K562 (cell line): ENCODE results near the gene UCHL5.

ENCODE experiments used
- KLF16 ChIP-seq: IDR thresholded peaks from 2 replicates; pipeline ENCODE4 v1.6.1; 2016; ENCODE audit warnings: antibody characterized with exemption
- RBM15 ChIP-seq: fragments of 200-400 bp; formaldehyde crosslinking; IDR thresholded peaks from 2 replicates; pipeline ENCODE4 v1.6.1; 2018; ENCODE audit warnings: mild to moderate bottlenecking, low read length, moderate library complexity; ENCODE audit not compliant: insufficient read depth
- U2AF1 ChIP-seq: fragments of 200-400 bp; formaldehyde crosslinking; optimal IDR thresholded peaks from 2 replicates; pipeline ENCODE3; 2017; ENCODE audit warnings: mild to moderate bottlenecking, low read depth, low read length, moderate library complexity
- ZNF212 ChIP-seq: fragments of 450-650 bp; formaldehyde crosslinking; IDR thresholded peaks from 2 replicates; pipeline ENCODE4 v1.4.0; 2020; ENCODE audit warnings: mild to moderate bottlenecking
- TF ChIP-seq, protein P1 (sequence below): fragments of 250-450 bp; sonication (Bioruptor Pico); IDR thresholded peaks from 2 replicates; pipeline ENCODE4 v1.5.0; 2020; ENCODE audit warnings: mild to moderate bottlenecking, borderline replicate concordance

GRCh38 chr1:193108471-193108870 lies 49.3 kb upstream of the UCHL5 start:
- TF ChIP-seq ZNF212 (CRISPR knock-in tag) (no peak), KLF16 (no peak), U2AF1 (no peak), RBM15 (no peak)
- TF ChIP-seq, protein P1, sequence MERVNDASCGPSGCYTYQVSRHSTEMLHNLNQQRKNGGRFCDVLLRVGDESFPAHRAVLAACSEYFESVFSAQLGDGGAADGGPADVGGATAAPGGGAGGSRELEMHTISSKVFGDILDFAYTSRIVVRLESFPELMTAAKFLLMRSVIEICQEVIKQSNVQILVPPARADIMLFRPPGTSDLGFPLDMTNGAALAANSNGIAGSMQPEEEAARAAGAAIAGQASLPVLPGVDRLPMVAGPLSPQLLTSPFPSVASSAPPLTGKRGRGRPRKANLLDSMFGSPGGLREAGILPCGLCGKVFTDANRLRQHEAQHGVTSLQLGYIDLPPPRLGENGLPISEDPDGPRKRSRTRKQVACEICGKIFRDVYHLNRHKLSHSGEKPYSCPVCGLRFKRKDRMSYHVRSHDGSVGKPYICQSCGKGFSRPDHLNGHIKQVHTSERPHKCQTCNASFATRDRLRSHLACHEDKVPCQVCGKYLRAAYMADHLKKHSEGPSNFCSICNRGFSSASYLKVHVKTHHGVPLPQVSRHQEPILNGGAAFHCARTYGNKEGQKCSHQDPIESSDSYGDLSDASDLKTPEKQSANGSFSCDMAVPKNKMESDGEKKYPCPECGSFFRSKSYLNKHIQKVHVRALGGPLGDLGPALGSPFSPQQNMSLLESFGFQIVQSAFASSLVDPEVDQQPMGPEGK: no peak
